Measurements from ENCODE around the gene SLC17A2.
"Not testable (repeated sequence)": the region's sequence is repeated elsewhere in the genome, so short reads cannot be mapped to it uniquely, and the experiment has no call there.

SLC17A2 gene

GRCh38 chr6:25951296-25952032, 21.0 kb upstream of the SLC17A2 start:
- no peak for DNase-seq (ENCODE audit: low read depth in 2 of 2)

GRCh38 chr6:25950297-25950696, 19.8 kb upstream of the SLC17A2 start:
- DNase-seq (ENCODE audit: low read depth in 2 of 2): no peak

DNA sequence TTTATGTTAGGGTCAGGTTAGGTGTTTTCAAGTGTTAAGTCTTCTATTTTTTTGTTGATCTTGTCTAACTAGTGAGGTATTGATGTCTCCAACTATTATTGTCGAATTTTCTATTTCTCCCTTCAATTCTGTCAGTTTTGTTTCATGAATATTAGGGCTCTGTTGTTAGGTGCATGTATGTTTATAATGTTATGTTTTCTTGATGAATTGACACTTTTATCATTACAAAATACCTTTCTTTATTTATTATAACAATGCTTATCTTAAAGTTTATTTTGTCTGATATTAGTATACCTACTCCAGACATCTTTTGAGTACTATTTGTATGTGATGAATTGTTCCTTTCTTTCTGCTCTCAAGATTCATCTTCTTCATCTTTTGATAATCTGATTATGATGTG, 19.2 kb upstream of the SLC17A2 start:
- no peak for DNase-seq (ENCODE audit: low read depth in 2 of 2)

DNA sequence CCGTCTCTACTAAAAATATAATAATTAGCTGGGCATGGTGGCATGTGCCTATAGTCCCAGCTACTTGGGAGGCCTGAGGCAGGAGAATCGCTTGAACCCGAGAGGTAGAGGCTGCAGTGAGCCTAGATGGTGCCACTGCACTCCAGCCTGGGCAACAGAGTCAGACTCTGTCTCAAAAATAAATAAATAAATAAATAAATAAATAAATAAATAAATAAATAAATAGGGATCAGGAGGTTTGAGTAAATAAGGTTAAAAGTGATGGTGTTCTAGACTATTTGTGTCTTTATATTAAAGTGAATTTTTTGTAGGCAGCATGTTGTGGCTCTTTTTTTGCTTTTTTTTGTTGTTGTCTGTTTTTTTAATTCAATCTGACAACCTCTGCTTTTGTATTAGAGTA, 17.0 kb upstream of the SLC17A2 start:
- not testable (repeated sequence) for DNase-seq (ENCODE audit: low read depth in 2 of 2)

- DNase-seq (ENCODE audit: low read depth in 2 of 2): no peak
Observed at GRCh38 chr6:25946631-25947030, 16.1 kb upstream of the SLC17A2 start.

- DNase-seq (ENCODE audit: low read depth in 2 of 2): not testable (repeated sequence)
Observed at GRCh38 chr6:25945738-25946137, 15.2 kb upstream of the SLC17A2 start.

GRCh38 chr6:25944688-25945574, 14.4 kb upstream of the SLC17A2 start:
- no peak for DNase-seq (ENCODE audit: low read depth in 2 of 2)

DNA sequence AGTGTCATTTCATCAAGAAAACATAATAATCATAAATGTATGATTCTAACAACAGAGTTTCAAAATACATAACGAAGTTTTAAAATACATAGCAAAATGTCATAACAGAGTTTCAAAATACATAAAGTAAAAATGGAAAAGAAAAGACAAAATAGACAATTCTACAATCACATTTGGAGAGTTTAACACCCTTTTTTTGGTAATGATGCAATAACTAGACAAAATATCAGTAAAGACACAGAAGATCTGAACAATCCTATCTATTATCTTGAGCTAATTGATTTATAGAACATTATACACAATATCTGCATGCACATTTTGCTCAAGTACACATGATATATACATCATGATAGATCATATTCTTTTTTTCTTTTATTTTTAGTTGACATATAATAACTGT, 13.4 kb upstream of the SLC17A2 start:
- no peak for DNase-seq (ENCODE audit: low read depth in 2 of 2)

GRCh38 chr6:25942561-25943147, 12.2 kb upstream of the SLC17A2 start:
- no peak for DNase-seq (ENCODE audit: low read depth in 2 of 2)

GRCh38 chr6:25939593-25939992, 9.1 kb upstream of the SLC17A2 start:
- no peak for DNase-seq (ENCODE audit: low read depth in 2 of 2)

DNA sequence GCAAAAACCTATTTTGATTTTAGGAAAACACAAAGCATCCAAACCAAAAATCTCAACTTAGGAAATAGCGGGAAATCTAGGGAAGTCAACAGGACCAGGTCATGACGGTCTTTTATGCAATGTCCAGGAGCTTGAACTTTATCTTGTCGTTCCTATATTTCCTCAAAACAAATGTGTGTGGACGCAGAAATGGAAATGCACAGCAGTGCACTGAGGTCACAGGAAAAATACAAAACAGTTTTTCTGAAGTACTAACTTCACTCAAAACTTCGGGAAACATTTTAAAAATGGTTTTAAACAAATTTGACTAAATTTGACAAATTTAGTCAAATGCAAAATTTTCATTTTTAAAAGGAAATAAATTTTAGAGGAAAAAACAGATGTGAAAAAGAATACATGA, 5.5 kb upstream of the SLC17A2 start:
- no peak for DNase-seq (ENCODE audit: low read depth in 2 of 2)

- DNase-seq (ENCODE audit: low read depth in 2 of 2): no peak
Observed at GRCh38 chr6:25934735-25935313, 4.3 kb upstream of the SLC17A2 start.

DNA sequence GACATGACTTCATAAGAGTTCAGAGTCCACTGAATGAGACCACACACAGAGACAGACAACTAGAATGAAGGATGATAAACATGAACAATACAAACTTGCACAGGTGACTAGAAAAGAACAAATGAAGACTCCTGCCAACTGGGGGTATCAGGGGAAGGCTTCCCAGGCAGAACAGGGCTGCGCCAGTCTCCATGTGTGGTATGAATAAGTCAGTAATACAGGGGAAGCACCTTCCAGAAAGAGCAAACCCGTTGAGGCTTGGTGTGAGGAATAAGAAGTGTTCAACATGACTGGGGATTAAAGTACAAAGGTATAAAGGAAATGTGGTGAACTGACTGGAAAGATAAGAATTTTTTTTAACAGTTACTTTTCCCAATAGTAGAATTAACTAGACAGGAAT, 3.7 kb upstream of the SLC17A2 start:
- DNase-seq (ENCODE audit: low read depth in 2 of 2): no peak

DNA sequence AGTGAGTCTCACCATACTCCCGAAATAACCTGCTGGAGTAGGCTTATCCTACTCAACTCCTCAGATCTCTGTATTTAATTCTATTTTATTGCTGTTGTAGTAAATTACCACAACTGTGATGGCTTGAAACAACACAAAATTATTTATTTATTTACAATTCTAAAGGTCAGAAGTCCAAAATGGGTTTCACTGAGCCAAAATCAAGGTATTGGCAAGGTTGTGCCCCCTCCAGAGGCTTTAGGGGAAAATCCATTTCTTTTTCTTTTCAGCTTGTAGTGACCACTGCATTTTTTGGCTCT, 869 bp upstream of the SLC17A2 start:
- no peak for DNase-seq (ENCODE audit: low read depth in 2 of 2)

GRCh38 chr6:25929785-25930184, 706 bp downstream of the SLC17A2 start:
- DNase-seq (ENCODE audit: low read depth in 2 of 2): not testable (repeated sequence)

- no peak for DNase-seq (ENCODE audit: low read depth in 2 of 2)
Observed at GRCh38 chr6:25928562-25929324, 1.7 kb downstream of the SLC17A2 start.

- DNase-seq (ENCODE audit: low read depth in 2 of 2): no peak
Observed at GRCh38 chr6:25927756-25928216, 2.7 kb downstream of the SLC17A2 start.

DNA sequence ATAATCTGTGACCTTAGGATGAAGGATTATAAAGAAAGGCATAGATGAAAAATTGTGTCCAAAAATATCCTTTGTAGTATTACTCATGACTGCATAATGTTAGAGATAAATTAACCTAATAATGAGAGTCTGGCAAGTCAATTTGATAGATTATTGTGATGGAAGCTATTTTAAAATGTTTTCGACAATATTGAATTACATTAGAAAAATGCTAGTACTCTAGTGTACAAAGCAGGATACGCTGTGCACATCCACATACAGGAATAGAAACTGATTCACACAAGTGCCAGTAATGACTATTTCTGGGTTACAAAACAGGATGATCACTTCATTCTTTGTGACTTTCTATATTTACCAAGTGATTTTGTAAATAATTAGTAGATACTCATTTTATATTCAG, 3.3 kb downstream of the SLC17A2 start:
- DNase-seq (ENCODE audit: low read depth in 2 of 2): no peak

DNA sequence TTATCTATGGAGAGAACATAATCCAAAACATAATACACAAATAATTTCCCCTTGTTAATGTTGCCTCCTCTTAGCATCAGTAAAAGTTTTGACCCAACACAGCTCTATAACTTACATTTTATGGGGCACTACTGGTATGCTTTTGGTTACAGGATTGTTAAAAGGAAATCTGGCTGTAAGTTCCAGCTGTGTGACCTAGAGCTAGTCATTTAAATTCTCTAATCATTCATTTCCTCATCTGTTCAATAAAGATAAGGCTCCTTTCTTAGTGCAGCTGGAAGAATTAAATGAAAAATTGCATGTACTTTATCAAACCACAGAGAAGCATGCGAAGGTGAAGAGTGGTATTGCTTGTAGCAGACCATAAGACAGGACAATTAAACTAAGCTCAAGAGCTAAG, 4.6 kb downstream of the SLC17A2 start:
- DNase-seq (ENCODE audit: low read depth in 2 of 2): no peak

DNA sequence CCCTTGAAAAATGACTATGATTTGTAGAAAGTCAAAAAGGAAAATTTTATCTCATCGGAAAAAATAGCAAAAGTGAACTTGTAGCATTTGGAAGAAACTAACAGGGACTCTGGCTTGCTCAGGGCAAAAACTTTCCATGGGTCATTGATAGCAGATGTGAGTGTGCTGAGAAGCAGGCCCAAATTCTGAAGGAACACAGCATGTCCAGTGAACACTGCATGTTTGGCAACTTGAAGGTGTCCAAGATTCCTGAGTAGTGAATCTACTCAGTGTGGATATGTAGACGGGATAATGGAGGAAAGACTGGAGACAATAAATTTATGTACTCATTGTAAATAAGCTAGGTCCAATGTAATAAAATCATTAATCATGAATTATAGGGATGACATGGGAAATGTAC, 8.2 kb downstream of the SLC17A2 start:
- no peak for DNase-seq (ENCODE audit: low read depth in 2 of 2)

GRCh38 chr6:25921525-25922203, 8.8 kb downstream of the SLC17A2 start:
- no peak for DNase-seq (ENCODE audit: low read depth in 2 of 2)
